ENCODE data around the gene CFAP61. TPM values are rescaled to one million over a fixed set of nuclear protein-coding genes. Genes with fewer than 3 reads are reported as not detected.

CFAP61 gene
- total RNA-seq, 3 donors from 2014 or later, result 0.33 to 2.4 (median 0.59) TPM

GRCh38 chr20:20039752-20040387, 12.5 kb upstream of the CFAP61 start:
- Histone ChIP-seq H3K9me3 (no peaks in the 10 kb centered on the region), H3K4me1 (no peaks in the 10 kb centered on the region), H3K27ac (no peak overlapping the region), H3K27me3 (no peaks in the 10 kb centered on the region), H3K4me3 (no peak overlapping the region), H3K36me3 (peaks cover 7% of the 10 kb centered on the region)
- intact Hi-C loops (cut with DNase I; ENCODE audit: low total_unique reads), result no loop called here
- no peak for TF ChIP-seq POLR2A (IDR thresholded peaks at IDR 0.05)
- no peak for TF ChIP-seq CTCF (IDR thresholded peaks at IDR 0.05)
- no peak for TF ChIP-seq POLR2AphosphoS5 (IDR thresholded peaks at IDR 0.05)
- no peak for DNase-seq (ENCODE audit: low spot score in 2 of 2)

- peaks cover 14% of the 10 kb centered on the region for H3K36me3 ChIP-seq
- H3K4me3 ChIP-seq, result peak overlapping the region; percentile 97 to 100 (median 99)
- H3K27me3 ChIP-seq, result no peaks in the 10 kb centered on the region
- DNase-seq (ENCODE audit: low spot score in 2 of 2), result no peak
- intact Hi-C loops (cut with DNase I; ENCODE audit: low total_unique reads), result no loop called here
- no peaks in the 10 kb centered on the region for H3K9me3 ChIP-seq
- peak overlapping the region; percentile 93 to 94 for H3K27ac ChIP-seq
- peaks cover 0 to 7% of the 10 kb centered on the region in 2 donors for H3K4me1 ChIP-seq
- TF ChIP-seq POLR2AphosphoS5 (IDR thresholded peaks at IDR 0.05) (no peak), CTCF (IDR thresholded peaks at IDR 0.05) (no peak), POLR2A (IDR thresholded peaks at IDR 0.05) (no peak)
Observed at GRCh38 chr20:20051767-20052073, 612 bp upstream of the CFAP61 start.

GRCh38 chr20:20060234-20060998, 8.1 kb downstream of the CFAP61 start:
- intact Hi-C loops (cut with DNase I; ENCODE audit: low total_unique reads), result no loop called here
- H3K27ac ChIP-seq, result no peak overlapping the region
- TF ChIP-seq CTCF (IDR thresholded peaks at IDR 0.05) (no peak), POLR2AphosphoS5 (IDR thresholded peaks at IDR 0.05) (no peak), POLR2A (IDR thresholded peaks at IDR 0.05) (no peak)

GRCh38 chr20:20063941-20064702, 11.8 kb downstream of the CFAP61 start:
- Histone ChIP-seq H3K4me1 (no peaks in the 10 kb centered on the region), H3K36me3 (no peaks in the 10 kb centered on the region), H3K27ac (no peak overlapping the region), H3K27me3 (no peaks in the 10 kb centered on the region), H3K4me3 (no peak overlapping the region), H3K9me3 (no peaks in the 10 kb centered on the region)
- intact Hi-C loops (cut with DNase I; ENCODE audit: low total_unique reads), result no loop called here
- TF ChIP-seq POLR2A (IDR thresholded peaks at IDR 0.05) (no peak), POLR2AphosphoS5 (IDR thresholded peaks at IDR 0.05) (no peak), CTCF (IDR thresholded peaks at IDR 0.05) (no peak)
- DNase-seq (ENCODE audit: low spot score in 2 of 2), result no peak

More at GRCh38 chr20:20060234-20060998, 8.1 kb downstream of the CFAP61 start:
- Histone ChIP-seq H3K9me3 (no peaks in the 10 kb centered on the region), H3K4me3 (no peak overlapping the region), H3K27me3 (no peaks in the 10 kb centered on the region), H3K36me3 (no peaks in the 10 kb centered on the region), H3K4me1 (no peaks in the 10 kb centered on the region)
- DNase-seq (ENCODE audit: low spot score in 2 of 2), result no peak

- TF ChIP-seq POLR2AphosphoS5 (IDR thresholded peaks at IDR 0.05) (no peak), CTCF (IDR thresholded peaks at IDR 0.05) (no peak), POLR2A (IDR thresholded peaks at IDR 0.05) (no peak)
- Histone ChIP-seq H3K4me3 (no peak overlapping the region), H3K27ac (no peak overlapping the region), H3K4me1 (no peaks in the 10 kb centered on the region), H3K36me3 (no peaks in the 10 kb centered on the region), H3K9me3 (no peaks in the 10 kb centered on the region), H3K27me3 (no peaks in the 10 kb centered on the region)
- intact Hi-C loops (cut with DNase I; ENCODE audit: low total_unique reads), result no loop called here
- no peak for DNase-seq (ENCODE audit: low spot score in 2 of 2)
Observed at GRCh38 chr20:20065361-20065760, 13.0 kb downstream of the CFAP61 start.

Measured in breast epithelium (tissue), 4 donors.